Left cardiac atrium (tissue), 2 donors: Measurements from ENCODE around the gene APOO. TPM values are rescaled to one million over a fixed set of nuclear protein-coding genes. Genes with fewer than 3 reads are reported as not detected.

Experiments
- total RNA-seq, 2 donors: library from RNA; stranded (reverse); fragmentation: NEBNext Ultra II Directional; extraction: Animal tissue kit (Norgen Biotek cat#: 25700); gene quantifications; one replicate each; pipeline ENCODE4 v1.2.1, GENCODE V29; 2021
- donor health status: DM: no; HTN: yes; CAD: no; lungs with severe emphysema.
- donor health status: DM: yes; HTN: yes; CAD: no.

APOO gene
- total RNA-seq, 2 donors from 2014 or later, result 70.0 to 70.9 TPM

Other genes with a start within 250 kb of the APOO start
- gene PRDX4, start 240.4 kb downstream of the APOO start, total RNA-seq, result 10 to 100 TPM; 65.2 to 77.4 TPM
- 10 to 100 TPM; 42.4 to 50.6 TPM for gene ACOT9, start 164.7 kb downstream of the APOO start, total RNA-seq
- gene SAT1, start 124.8 kb downstream of the APOO start, total RNA-seq, result 100 to 1,000 TPM; 291 to 408 TPM
- under 1 TPM in 1 of 2 donors, not detected in 1; 0.42 TPM for gene CXorf58, start 68 bp upstream of the APOO start, total RNA-seq
- 1 to 10 TPM; 4.8 to 6.0 TPM for gene KLHL15, start 119.2 kb upstream of the APOO start, total RNA-seq
- 10 to 100 TPM; 69.7 to 98.0 TPM for gene EIF2S3, start 147.0 kb upstream of the APOO start, total RNA-seq
- gene ZFX, start 241.8 kb upstream of the APOO start, total RNA-seq, result 10 to 100 TPM; 29.7 to 57.3 TPM